Parathyroid adenoma (tissue), 2 donors: Measurements from ENCODE around the gene FAM240A.

Source experiments
- H2AFZ ChIP-seq: fragments of 300-600 bp; sonication (generic); one replicate; pipeline ENCODE4 v1.7.0; 2017; ENCODE audit warnings: antibody characterized with exemption, mild to moderate bottlenecking
- H3K27ac ChIP-seq: fragments of 300-600 bp; sonication (generic); one replicate; pipeline ENCODE4 v1.7.0; 2017
- H3K27me3 ChIP-seq: fragments of 300-600 bp; sonication (generic); one replicate; pipeline ENCODE4 v1.7.0; 2017; ENCODE audit warnings: low read length; ENCODE audit not compliant: control insufficient read depth, insufficient read depth
- H3K36me3 ChIP-seq: fragments of 300-600 bp; sonication (generic); one replicate; pipeline ENCODE4 v1.7.0; 2017; ENCODE audit warnings: low read length; ENCODE audit not compliant: control insufficient read depth, insufficient read depth
- H3K4me1 ChIP-seq: fragments of 300-600 bp; sonication (generic); one replicate; pipeline ENCODE4 v1.7.0; 2017; ENCODE audit warnings: control low read depth
- H3K4me2 ChIP-seq: fragments of 300-600 bp; sonication (generic); one replicate; pipeline ENCODE4 v1.7.0; 2017; ENCODE audit warnings: low read length
- H3K4me3 ChIP-seq: fragments of 300-600 bp; sonication (generic); one replicate; pipeline ENCODE4 v1.7.0; 2017; ENCODE audit warnings: low read depth, low read length
- H3K79me2 ChIP-seq: fragments of 300-600 bp; sonication (generic); one replicate; pipeline ENCODE4 v1.7.0; 2017; ENCODE audit warnings: control low read depth
- H3K9ac ChIP-seq: fragments of 300-600 bp; sonication (generic); one replicate; pipeline ENCODE4 v1.7.0; 2017; ENCODE audit warnings: mild to moderate bottlenecking
- H3K9me3 ChIP-seq: fragments of 300-600 bp; sonication (generic); one replicate; pipeline ENCODE4 v1.7.0; 2017; ENCODE audit warnings: low read length; ENCODE audit not compliant: control insufficient read depth
- CTCF ChIP-seq: fragments of 300-600 bp; sonication (generic); IDR thresholded peaks from one replicate; pipeline ENCODE4 v1.7.0; 2017; ENCODE audit warnings: antibody characterized with exemption, mild to moderate bottlenecking
- donor health status: primary hyperparathyroidism.

Gene FAM240A

GRCh38 chr3:46646700-46647099 is 34.4 kb downstream of the FAM240A start:
- H3K4me3 ChIP-seq: no peak overlapping the region
- H3K36me3 ChIP-seq: no peaks in the 10 kb centered on the region
- no peak overlapping the region for H2AFZ ChIP-seq
- H3K4me2 ChIP-seq: no peak overlapping the region
- no peak overlapping the region for H3K27ac ChIP-seq
- no peaks in the 10 kb centered on the region for H3K79me2 ChIP-seq
- H3K9me3 ChIP-seq: no peaks in the 10 kb centered on the region
- no peak overlapping the region for H3K9ac ChIP-seq
- no peaks in the 10 kb centered on the region for H3K27me3 ChIP-seq
- TF ChIP-seq CTCF: no peak
- H3K4me1 ChIP-seq: no peaks in the 10 kb centered on the region

DNA sequence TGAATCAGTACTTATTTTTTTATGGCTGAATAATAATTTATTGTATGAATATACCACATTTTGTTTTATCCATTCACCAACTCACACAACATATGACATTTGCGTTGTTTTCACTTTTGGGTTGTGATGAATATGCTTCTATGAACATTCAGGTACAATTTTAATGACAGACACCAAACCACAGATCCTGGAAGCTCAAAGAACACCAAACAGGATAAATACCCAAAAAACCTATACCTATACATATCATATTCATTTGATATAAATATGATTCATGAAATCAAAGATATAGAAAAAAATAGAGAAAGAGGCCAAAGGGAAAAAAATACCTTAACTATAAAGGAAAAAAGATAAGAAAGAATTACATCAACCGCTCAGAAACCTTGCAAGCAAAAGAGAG is 35.8 kb downstream of the FAM240A start:
- no peaks in the 10 kb centered on the region for H3K4me1 ChIP-seq

DNA sequence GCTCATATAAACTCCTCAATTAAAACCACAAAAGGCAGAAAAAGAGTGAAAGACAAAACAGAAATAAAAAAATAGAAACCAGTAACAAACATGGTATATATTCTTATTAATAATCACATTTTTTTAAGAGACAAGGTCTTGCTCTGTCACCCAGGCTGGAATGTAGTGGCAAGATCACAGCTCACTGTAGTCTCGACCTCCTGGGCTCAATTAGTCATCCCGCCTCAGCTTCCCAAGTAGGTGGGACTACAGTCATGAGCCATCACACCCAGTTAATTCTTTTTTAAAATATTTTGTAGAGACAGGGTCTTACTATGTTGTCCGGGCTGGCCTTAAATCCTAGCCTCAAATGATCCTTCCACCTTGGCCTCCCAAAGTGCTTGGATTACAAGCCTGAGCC is 37.1 kb downstream of the FAM240A start:
- TF ChIP-seq CTCF: no peak
- Histone ChIP-seq H3K4me3 (no peak overlapping the region), H3K27me3 (no peaks in the 10 kb centered on the region), H3K36me3 (no peaks in the 10 kb centered on the region), H3K9me3 (no peaks in the 10 kb centered on the region), H3K27ac (no peak overlapping the region), H3K79me2 (no peaks in the 10 kb centered on the region), H3K4me2 (no peak overlapping the region), H3K9ac (no peak overlapping the region), H2AFZ (no peak overlapping the region), H3K4me1 (no peaks in the 10 kb centered on the region)

More for the DNA sequence above, 35.8 kb downstream of the FAM240A start:
- Histone ChIP-seq H3K79me2 (no peaks in the 10 kb centered on the region), H3K9ac (no peak overlapping the region), H3K27me3 (no peaks in the 10 kb centered on the region), H3K9me3 (no peaks in the 10 kb centered on the region), H2AFZ (no peak overlapping the region), H3K36me3 (no peaks in the 10 kb centered on the region), H3K4me2 (no peak overlapping the region), H3K27ac (no peak overlapping the region), H3K4me3 (no peak overlapping the region)
- TF ChIP-seq CTCF: no peak

- H3K9me3 ChIP-seq: no peaks in the 10 kb centered on the region
- H3K9ac ChIP-seq: no peak overlapping the region
- no peak overlapping the region for H3K4me2 ChIP-seq
- no peak for TF ChIP-seq CTCF
- H3K79me2 ChIP-seq: no peaks in the 10 kb centered on the region
- no peak overlapping the region for H2AFZ ChIP-seq
- H3K4me1 ChIP-seq: no peaks in the 10 kb centered on the region
- no peak overlapping the region for H3K4me3 ChIP-seq
- no peaks in the 10 kb centered on the region for H3K36me3 ChIP-seq
- no peak overlapping the region for H3K27ac ChIP-seq
- H3K27me3 ChIP-seq: no peaks in the 10 kb centered on the region
Measured at GRCh38 chr3:46651084-46651483, 38.8 kb downstream of the FAM240A start.

DNA sequence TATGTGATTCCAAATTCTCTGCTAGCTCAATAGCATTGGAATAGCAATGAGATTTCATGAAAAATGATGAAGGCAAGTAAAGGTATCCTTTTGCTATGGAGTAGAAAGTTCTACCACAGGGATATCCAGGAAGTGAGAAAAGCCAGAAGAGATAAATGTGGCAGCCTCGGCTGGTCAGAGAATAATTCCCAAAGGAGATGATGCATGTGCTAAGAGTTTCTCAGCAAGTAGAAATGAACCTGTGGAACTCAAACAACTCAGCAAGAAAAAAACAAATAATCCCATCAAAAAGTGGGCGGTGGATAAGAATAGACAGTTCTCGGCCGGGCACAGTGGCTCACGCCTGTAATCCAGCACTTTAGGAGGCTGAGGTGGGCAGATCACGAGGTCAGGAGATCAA is 42.9 kb downstream of the FAM240A start:
- Histone ChIP-seq H3K4me2 (no peak overlapping the region), H3K79me2 (no peaks in the 10 kb centered on the region), H2AFZ (no peak overlapping the region), H3K9ac (no peak overlapping the region), H3K36me3 (no peaks in the 10 kb centered on the region), H3K4me3 (no peak overlapping the region), H3K27me3 (no peaks in the 10 kb centered on the region), H3K9me3 (no peaks in the 10 kb centered on the region), H3K4me1 (no peaks in the 10 kb centered on the region), H3K27ac (no peak overlapping the region)
- TF ChIP-seq CTCF: no peak
